NCI-H187 treated with DMSO at 0.1 percent for 48 hours (cell line): Measurements from ENCODE around the gene SLC35E2B.
"Not testable (repeated sequence)": the region's sequence is repeated elsewhere in the genome, so short reads cannot be mapped to it uniquely, and the experiment has no call there.

ENCODE experiments used
- DNase-seq: peaks from one replicate; lab custom pipeline; 2025; lab: John Stamatoyannopoulos, UW

Gene SLC35E2B

GRCh38 chr1:1639368-1639767 is 53.2 kb downstream of the SLC35E2B start:
- DNase-seq = not testable (repeated sequence)

- not testable (repeated sequence) for DNase-seq
Measured at GRCh38 chr1:1638528-1638927, 54.1 kb downstream of the SLC35E2B start.

- DNase-seq = not testable (repeated sequence)
Measured at GRCh38 chr1:1637479-1637875, 55.1 kb downstream of the SLC35E2B start.

GRCh38 chr1:1636621-1637478 is 55.7 kb downstream of the SLC35E2B start:
- DNase-seq = not testable (repeated sequence)

GRCh38 chr1:1634613-1635012 is 58.0 kb downstream of the SLC35E2B start:
- not testable (repeated sequence) for DNase-seq

- not testable (repeated sequence) for DNase-seq
Measured at GRCh38 chr1:1633409-1633808, 59.2 kb downstream of the SLC35E2B start.

GRCh38 chr1:1631782-1632420 is 60.7 kb downstream of the SLC35E2B start, which contains the start of gene MMP23B:
Gene MMP23B, plus strand, starts transcription at chr1:1632173. Its CDS starts 46 bp downstream, at chr1:1632219.
- DNase-seq = no peak

- DNase-seq = no peak
Measured at GRCh38 chr1:1630965-1631781, 61.4 kb downstream of the SLC35E2B start.

- peak; percentile 24 for DNase-seq
Measured at GRCh38 chr1:1630191-1630964, 62.2 kb downstream of the SLC35E2B start.

- no peak for DNase-seq
Measured at GRCh38 chr1:1629430-1630190, 63.0 kb downstream of the SLC35E2B start.

GRCh38 chr1:1628754-1629429 is 63.7 kb downstream of the SLC35E2B start:
- no peak for DNase-seq

- no peak for DNase-seq
Measured at GRCh38 chr1:1627829-1628753, 64.5 kb downstream of the SLC35E2B start.

GRCh38 chr1:1627261-1627828 is 65.2 kb downstream of the SLC35E2B start:
- no peak for DNase-seq

- DNase-seq = no peak
Measured at GRCh38 chr1:1626207-1627141, 66.1 kb downstream of the SLC35E2B start.

GRCh38 chr1:1625824-1626206 is 66.8 kb downstream of the SLC35E2B start:
- no peak for DNase-seq

- no peak for DNase-seq
Measured at GRCh38 chr1:1625404-1625775, 67.2 kb downstream of the SLC35E2B start.
